K562 (cell line): ENCODE measurements around the gene POLD2. TPM values are rescaled to one million over a fixed set of nuclear protein-coding genes. Genes with fewer than 3 reads are reported as not detected.
A peak's percentile ranks its signal among the peaks of the same experiment; 100 is the strongest.

Experiments
- AFF4 ChIP-seq: sonication (generic); formaldehyde crosslinking; IDR thresholded peaks from 2 replicates; pipeline ENCODE4 v1.8.0; 2023; ENCODE audit warnings: mild to moderate bottlenecking, missing genetic modification reagents
- BDP1 ChIP-seq: IDR thresholded peaks from 3 replicates; pipeline ENCODE4 v1.6.1; 2011; ENCODE audit not compliant: insufficient read length, insufficient read depth
- NR2C2 ChIP-seq, 2 experiments: fragments of 200-800 bp in 1 of 2; sonication (Bioruptor generic) in 1 of 2; sonication (generic) in 1 of 2; formaldehyde crosslinking in 1 of 2; IDR thresholded peaks; 2 replicates each; pipeline versions ENCODE4 v1.6.1 to v1.8.0; 2016 to 2022; ENCODE audit warnings: mild to moderate bottlenecking in 1 of 2, missing compliant biosample characterization in 1 of 2, missing genetic modification characterization in 1 of 2, missing genetic modification reagents in 1 of 2
- TFAP4 ChIP-seq: sonication (generic); formaldehyde crosslinking; IDR thresholded peaks from 2 replicates; pipeline ENCODE4 v1.8.0; 2022; ENCODE audit warnings: missing genetic modification reagents, mild to moderate bottlenecking, moderate library complexity, borderline replicate concordance
- VEZF1 ChIP-seq: fragments of 200-800 bp; sonication (Bioruptor generic); IDR thresholded peaks from 2 replicates; pipeline ENCODE4 v1.6.1; 2017; ENCODE audit warnings: missing genetic modification characterization, missing compliant biosample characterization
- ZBTB1 ChIP-seq: sonication (generic); formaldehyde crosslinking; IDR thresholded peaks from 2 replicates; pipeline ENCODE4 v1.8.1; 2023; ENCODE audit warnings: missing genetic modification reagents, low read depth, mild to moderate bottlenecking, borderline replicate concordance
- ZMIZ1 ChIP-seq, 2 experiments: fragments of 150-350 bp in 1 of 2; IDR thresholded peaks; 2 replicates each; pipeline ENCODE4 v1.6.1; 2012 to 2016; ENCODE audit warnings: low read depth in 2 of 2, low read length in 2 of 2, mild to moderate bottlenecking in 1 of 2, moderate library complexity in 1 of 2
- polyA plus RNA-seq, 8 experiments: library from polyadenylated mRNA; depleted of rRNA in 4 of 8; stranded (reverse) in 5 of 8; unstranded in 3 of 8; fragments of >200 nt; fragmentation: Nextera tagmentation in 2 of 8; fragmentation: Illumina TruSeq in 1 of 8; extraction: Ambion mirVana in 2 of 8; extraction: Trizol in 1 of 8; gene quantifications; 2 replicates each; pipeline versions ENCODE4 v1.2.1 to v1.2.3, GENCODE V29; 2011 to 2014; ENCODE audit warnings: inconsistent platforms in 1 of 8, missing spikeins in 1 of 8
- total RNA-seq, 7 experiments: library from RNA; depleted of rRNA in 6 of 7; stranded (reverse); fragments of >200 nt in 6 of 7; fragmentation: Illumina TruSeq in 2 of 7; extraction: Trizol in 2 of 7; gene quantifications; 2 replicates each; pipeline versions ENCODE4 v1.2.1 to v1.2.3, GENCODE V29; 2011 to 2021; ENCODE audit warnings: low replicate concordance in 1 of 7

POLD2 gene
- total and polyA plus RNA-seq, 9 of the 15 experiments (the other 6 are each of a cell fraction or from before 2014, with no cell fraction given), result 29.7 to 259 (median 225) TPM

GRCh38 chr7:44100458-44101302 is 22.7 kb downstream of the POLD2 start (continued):
- TF ChIP-seq AFF4 (CRISPR knock-in tag) (no peak), VEZF1 (peak; percentile 40), BDP1 (no peak), TFAP4 (0 out of 2 replicates have a peak, but pooled peaks have one; percentile 12), ZMIZ1 (IDR thresholded peaks at IDR 0.05; ENCODE audit: low read depth in 2 of 2, low read length in 2 of 2) (no peak), ZBTB1 (CRISPR knock-in tag) (no peak), NR2C2 (CRISPR knock-in tag; IDR thresholded peaks at IDR 0.05) (no peak), NR2C2 (tag; IDR thresholded peaks at IDR 0.05) (peak; percentile 61)
